ENCODE results near the gene DYNC2H1.

DYNC2H1 gene

GRCh38 chr11:103340956-103341355 lies 231.7 kb downstream of the DYNC2H1 start:
- Histone ChIP-seq H2AK5ac (ENCODE audit: low read length) (no peak overlapping the region), H3K9ac (ENCODE audit: low read length) (no peak overlapping the region), H3K79me1 (ENCODE audit: low read length) (no peaks in the 10 kb centered on the region), H3K27me3 (ENCODE audit: insufficient read depth, low read length, poor library complexity) (no peaks in the 10 kb centered on the region), H3K23ac (ENCODE audit: low read length) (no peak overlapping the region), H3K4me1 (ENCODE audit: control insufficient read depth, low read depth, low read length) (no peaks in the 10 kb centered on the region), H2BK15ac (replicated peaks; ENCODE audit: low read depth) (no peak overlapping the region), H3K79me2 (ENCODE audit: control insufficient read depth, insufficient read depth, low read length) (no peaks in the 10 kb centered on the region), H3K56ac (ENCODE audit: low read length) (no peak overlapping the region), H3K27ac (ENCODE audit: low read depth, low read length) (no peak overlapping the region), H4K8ac (ENCODE audit: low read depth, low read length) (no peak overlapping the region), H4K5ac (ENCODE audit: low read length) (no peak overlapping the region), H2BK5ac (ENCODE audit: low read length) (no peak overlapping the region), H3K4me2 (ENCODE audit: low read length) (no peak overlapping the region), H3K18ac (ENCODE audit: low read length) (no peak overlapping the region), H2BK120ac (ENCODE audit: low read depth, low read length) (no peak overlapping the region), H3K4me3 (ENCODE audit: low read length) (no peak overlapping the region), H3K36me3 (ENCODE audit: control insufficient read depth, insufficient read depth, low read length) (no peaks in the 10 kb centered on the region), H3K4ac (ENCODE audit: low read depth, low read length) (no peak overlapping the region)
- no peak for DNase-seq
- WGBS (ENCODE audit: extremely low coverage, insufficient coverage, low lambda C conversion rate) = no CpG with 5 or more reads among the region's 1 CpG

- Histone ChIP-seq H3K27me3 (ENCODE audit: insufficient read depth, low read length, poor library complexity) (no peaks in the 10 kb centered on the region), H2AK5ac (ENCODE audit: low read length) (no peak overlapping the region), H4K8ac (ENCODE audit: low read depth, low read length) (no peak overlapping the region), H4K5ac (ENCODE audit: low read length) (no peak overlapping the region), H3K56ac (ENCODE audit: low read length) (no peak overlapping the region), H3K79me2 (ENCODE audit: control insufficient read depth, insufficient read depth, low read length) (no peaks in the 10 kb centered on the region), H3K18ac (ENCODE audit: low read length) (no peak overlapping the region), H3K23ac (ENCODE audit: low read length) (no peak overlapping the region), H3K9ac (ENCODE audit: low read length) (no peak overlapping the region), H2BK15ac (replicated peaks; ENCODE audit: low read depth) (no peak overlapping the region), H3K27ac (ENCODE audit: low read depth, low read length) (no peak overlapping the region), H2BK5ac (ENCODE audit: low read length) (no peak overlapping the region), H3K36me3 (ENCODE audit: control insufficient read depth, insufficient read depth, low read length) (no peaks in the 10 kb centered on the region), H3K4me2 (ENCODE audit: low read length) (no peak overlapping the region), H2BK120ac (ENCODE audit: low read depth, low read length) (no peak overlapping the region), H3K4me1 (ENCODE audit: control insufficient read depth, low read depth, low read length) (no peaks in the 10 kb centered on the region), H3K79me1 (ENCODE audit: low read length) (no peaks in the 10 kb centered on the region), H3K4ac (ENCODE audit: low read depth, low read length) (no peak overlapping the region), H3K4me3 (ENCODE audit: low read length) (no peak overlapping the region)
- DNase-seq = no peak
- WGBS (ENCODE audit: extremely low coverage, insufficient coverage, low lambda C conversion rate) = no CpG with 5 or more reads among the region's 4 CpGs
Measured at GRCh38 chr11:103344886-103345285, 235.7 kb downstream of the DYNC2H1 start.

GRCh38 chr11:103349595-103349994 lies 240.4 kb downstream of the DYNC2H1 start:
- H3K56ac ChIP-seq (ENCODE audit: low read length) = no peak overlapping the region
- no peaks in the 10 kb centered on the region for H3K79me1 ChIP-seq (ENCODE audit: low read length)
- no peaks in the 10 kb centered on the region for H3K36me3 ChIP-seq (ENCODE audit: control insufficient read depth, insufficient read depth, low read length)
- no peaks in the 10 kb centered on the region for H3K79me2 ChIP-seq (ENCODE audit: control insufficient read depth, insufficient read depth, low read length)
- no peak overlapping the region for H4K5ac ChIP-seq (ENCODE audit: low read length)
- H3K4me2 ChIP-seq (ENCODE audit: low read length) = no peak overlapping the region
- no peak for DNase-seq
- no peak overlapping the region for H4K8ac ChIP-seq (ENCODE audit: low read depth, low read length)
- no peak overlapping the region for H3K4me3 ChIP-seq (ENCODE audit: low read length)
- WGBS (ENCODE audit: extremely low coverage, insufficient coverage, low lambda C conversion rate) = no CpG with 5 or more reads among the region's 2 CpGs
- no peaks in the 10 kb centered on the region for H3K4me1 ChIP-seq (ENCODE audit: control insufficient read depth, low read depth, low read length)
- H3K23ac ChIP-seq (ENCODE audit: low read length) = no peak overlapping the region
- H3K18ac ChIP-seq (ENCODE audit: low read length) = no peak overlapping the region
- no peak overlapping the region for H2BK15ac ChIP-seq (replicated peaks; ENCODE audit: low read depth)
- no peak overlapping the region for H2AK5ac ChIP-seq (ENCODE audit: low read length)
- H2BK120ac ChIP-seq (ENCODE audit: low read depth, low read length) = no peak overlapping the region
- no peak overlapping the region for H2BK5ac ChIP-seq (ENCODE audit: low read length)
- H3K27me3 ChIP-seq (ENCODE audit: insufficient read depth, low read length, poor library complexity) = no peaks in the 10 kb centered on the region
- no peak overlapping the region for H3K4ac ChIP-seq (ENCODE audit: low read depth, low read length)
- no peak overlapping the region for H3K9ac ChIP-seq (ENCODE audit: low read length)
- no peak overlapping the region for H3K27ac ChIP-seq (ENCODE audit: low read depth, low read length)

GRCh38 chr11:103354656-103355055 lies 245.4 kb downstream of the DYNC2H1 start:
- H4K8ac ChIP-seq (ENCODE audit: low read depth, low read length) = no peak overlapping the region
- no peaks in the 10 kb centered on the region for H3K79me2 ChIP-seq (ENCODE audit: control insufficient read depth, insufficient read depth, low read length)
- no peak overlapping the region for H3K4ac ChIP-seq (ENCODE audit: low read depth, low read length)

GRCh38 chr11:103358251-103358650 lies 249.0 kb downstream of the DYNC2H1 start:
- Histone ChIP-seq H3K18ac (ENCODE audit: low read length) (no peak overlapping the region), H2BK120ac (ENCODE audit: low read depth, low read length) (no peak overlapping the region), H3K4me1 (ENCODE audit: control insufficient read depth, low read depth, low read length) (no peaks in the 10 kb centered on the region), H3K27me3 (ENCODE audit: insufficient read depth, low read length, poor library complexity) (no peaks in the 10 kb centered on the region), H3K56ac (ENCODE audit: low read length) (no peak overlapping the region), H2AK5ac (ENCODE audit: low read length) (no peak overlapping the region), H3K4ac (ENCODE audit: low read depth, low read length) (no peak overlapping the region), H3K9ac (ENCODE audit: low read length) (no peak overlapping the region), H3K4me3 (ENCODE audit: low read length) (no peak overlapping the region), H4K8ac (ENCODE audit: low read depth, low read length) (no peak overlapping the region), H3K79me2 (ENCODE audit: control insufficient read depth, insufficient read depth, low read length) (no peaks in the 10 kb centered on the region), H3K36me3 (ENCODE audit: control insufficient read depth, insufficient read depth, low read length) (no peaks in the 10 kb centered on the region), H3K79me1 (ENCODE audit: low read length) (no peaks in the 10 kb centered on the region), H3K23ac (ENCODE audit: low read length) (no peak overlapping the region), H3K27ac (ENCODE audit: low read depth, low read length) (no peak overlapping the region), H2BK5ac (ENCODE audit: low read length) (no peak overlapping the region), H3K4me2 (ENCODE audit: low read length) (no peak overlapping the region), H4K5ac (ENCODE audit: low read length) (no peak overlapping the region), H2BK15ac (replicated peaks; ENCODE audit: low read depth) (no peak overlapping the region)
- DNase-seq = peak; percentile 9
- WGBS (ENCODE audit: extremely low coverage, insufficient coverage, low lambda C conversion rate) = no CpG with 5 or more reads among the region's 2 CpGs

More at GRCh38 chr11:103354656-103355055, 245.4 kb downstream of the DYNC2H1 start:
- Histone ChIP-seq H3K9ac (ENCODE audit: low read length) (no peak overlapping the region), H2BK120ac (ENCODE audit: low read depth, low read length) (no peak overlapping the region), H3K4me1 (ENCODE audit: control insufficient read depth, low read depth, low read length) (no peaks in the 10 kb centered on the region), H3K27me3 (ENCODE audit: insufficient read depth, low read length, poor library complexity) (no peaks in the 10 kb centered on the region), H2BK5ac (ENCODE audit: low read length) (no peak overlapping the region), H4K5ac (ENCODE audit: low read length) (no peak overlapping the region), H3K36me3 (ENCODE audit: control insufficient read depth, insufficient read depth, low read length) (no peaks in the 10 kb centered on the region), H2BK15ac (replicated peaks; ENCODE audit: low read depth) (no peak overlapping the region), H3K23ac (ENCODE audit: low read length) (no peak overlapping the region), H3K18ac (ENCODE audit: low read length) (no peak overlapping the region), H3K79me1 (ENCODE audit: low read length) (no peaks in the 10 kb centered on the region), H3K27ac (ENCODE audit: low read depth, low read length) (no peak overlapping the region), H3K4me2 (ENCODE audit: low read length) (no peak overlapping the region), H3K56ac (ENCODE audit: low read length) (no peak overlapping the region), H3K4me3 (ENCODE audit: low read length) (no peak overlapping the region), H2AK5ac (ENCODE audit: low read length) (no peak overlapping the region)
- no peak for DNase-seq

GRCh38 chr11:103359216-103359615 lies 250.0 kb downstream of the DYNC2H1 start:
- Histone ChIP-seq H3K36me3 (ENCODE audit: control insufficient read depth, insufficient read depth, low read length) (no peaks in the 10 kb centered on the region), H4K8ac (ENCODE audit: low read depth, low read length) (no peak overlapping the region), H2BK15ac (replicated peaks; ENCODE audit: low read depth) (no peak overlapping the region), H3K9ac (ENCODE audit: low read length) (no peak overlapping the region), H2BK120ac (ENCODE audit: low read depth, low read length) (no peak overlapping the region), H3K4me2 (ENCODE audit: low read length) (no peak overlapping the region), H3K27me3 (ENCODE audit: insufficient read depth, low read length, poor library complexity) (no peaks in the 10 kb centered on the region), H3K4ac (ENCODE audit: low read depth, low read length) (no peak overlapping the region), H3K56ac (ENCODE audit: low read length) (no peak overlapping the region), H2AK5ac (ENCODE audit: low read length) (no peak overlapping the region), H2BK5ac (ENCODE audit: low read length) (no peak overlapping the region), H3K18ac (ENCODE audit: low read length) (no peak overlapping the region), H3K4me1 (ENCODE audit: control insufficient read depth, low read depth, low read length) (no peaks in the 10 kb centered on the region), H3K23ac (ENCODE audit: low read length) (no peak overlapping the region), H3K27ac (ENCODE audit: low read depth, low read length) (no peak overlapping the region), H3K79me1 (ENCODE audit: low read length) (no peaks in the 10 kb centered on the region), H4K5ac (ENCODE audit: low read length) (no peak overlapping the region), H3K79me2 (ENCODE audit: control insufficient read depth, insufficient read depth, low read length) (no peaks in the 10 kb centered on the region), H3K4me3 (ENCODE audit: low read length) (no peak overlapping the region)
- no CpG with 5 or more reads among the region's 4 CpGs for WGBS (ENCODE audit: extremely low coverage, insufficient coverage, low lambda C conversion rate)
- DNase-seq = no peak

Measured in mesendoderm (in vitro differentiated cells).